Measurements from ENCODE around the gene ERC1. TPM values are rescaled to one million over a fixed set of nuclear protein-coding genes. Genes with fewer than 3 reads are reported as not detected.

Gene ERC1
- total RNA-seq, 2 experiments from 2014 or later, result 21.7 to 27.0 TPM

- POLR2A ChIA-PET, result no interaction called here
- CTCF ChIA-PET, result interaction anchor here (1.1 kb wide), 1 partner anchor 373 kb away, joined by 3 read pairs; no protein-coding TSS in a partner anchor
- TF ChIP-seq CTCF (IDR thresholded peaks at IDR 0.05), result no peak
These were observed 506.1 kb downstream of the ERC1 start for GRCh38 chr12:1497161-1497560.

GRCh38 chr12:1498199-1498740 lies 507.2 kb downstream of the ERC1 start:
- POLR2A ChIA-PET, result no interaction called here
- Mint-ChIP-seq H3K9me3 (no peaks in the 10 kb centered on the region), H3K4me1 (ENCODE audit: low read depth) (no peaks in the 10 kb centered on the region), H3K27ac (no peak overlapping the region), H3K36me3 (ENCODE audit: low read depth) (no peaks in the 10 kb centered on the region), H3K4me3 (no peak overlapping the region), H3K27me3 (peaks cover 9% of the 10 kb centered on the region)
- intact Hi-C loops (cut with micrococcal nuclease), result no loop called here
- ATAC-seq (no peak), DNase-seq (no peak)
- CTCF ChIA-PET, result interaction anchor here (0.6 to 0.9 kb wide), 2 partner anchors 84 to 262 kb away, joined by 3 read pairs; no protein-coding TSS in a partner anchor
- no peak for TF ChIP-seq CTCF (IDR thresholded peaks at IDR 0.05)

More at GRCh38 chr12:1497161-1497560, 506.1 kb downstream of the ERC1 start:
- Mint-ChIP-seq H3K27me3 (no peaks in the 10 kb centered on the region), H3K4me3 (no peak overlapping the region), H3K9me3 (no peaks in the 10 kb centered on the region), H3K27ac (no peak overlapping the region), H3K36me3 (ENCODE audit: low read depth) (no peaks in the 10 kb centered on the region), H3K4me1 (ENCODE audit: low read depth) (no peaks in the 10 kb centered on the region)
- DNase-seq (no peak), ATAC-seq (no peak)
- intact Hi-C loops (cut with micrococcal nuclease), result no loop called here

GRCh38 chr12:1499351-1499750 lies 508.3 kb downstream of the ERC1 start:
- CTCF ChIA-PET, result no interaction called here
- intact Hi-C loops (cut with micrococcal nuclease), result no loop called here
- H3K27ac Mint-ChIP-seq, result no peak overlapping the region
- POLR2A ChIA-PET, result no interaction called here
- H3K27me3 Mint-ChIP-seq, result peaks cover 17% of the 10 kb centered on the region
- no peaks in the 10 kb centered on the region for H3K36me3 Mint-ChIP-seq (ENCODE audit: low read depth)
- ATAC-seq, result no peak
- no peak for DNase-seq
- peaks cover 4% of the 10 kb centered on the region for H3K4me1 Mint-ChIP-seq (ENCODE audit: low read depth)
- no peak overlapping the region for H3K4me3 Mint-ChIP-seq
- TF ChIP-seq CTCF (IDR thresholded peaks at IDR 0.05), result no peak
- H3K9me3 Mint-ChIP-seq, result no peaks in the 10 kb centered on the region

- intact Hi-C loops (cut with micrococcal nuclease), result no loop called here
- Mint-ChIP-seq H3K36me3 (ENCODE audit: low read depth) (no peaks in the 10 kb centered on the region), H3K4me3 (no peak overlapping the region), H3K9me3 (no peaks in the 10 kb centered on the region), H3K4me1 (ENCODE audit: low read depth) (peaks cover 10% of the 10 kb centered on the region), H3K27ac (no peak overlapping the region), H3K27me3 (peaks cover 24% of the 10 kb centered on the region)
- no peak for ATAC-seq
- no peak for TF ChIP-seq CTCF (IDR thresholded peaks at IDR 0.05)
- ChIA-PET POLR2A (no interaction called here), CTCF (no interaction called here)
- no peak for DNase-seq
These were observed 509.2 kb downstream of the ERC1 start for GRCh38 chr12:1500095-1500801.

- POLR2A ChIA-PET, result no interaction called here
- no peak for TF ChIP-seq CTCF (IDR thresholded peaks at IDR 0.05)
- H3K36me3 Mint-ChIP-seq (ENCODE audit: low read depth), result no peaks in the 10 kb centered on the region
- H3K4me1 Mint-ChIP-seq (ENCODE audit: low read depth), result peaks cover 10% of the 10 kb centered on the region
- intact Hi-C loops (cut with micrococcal nuclease), result no loop called here
- H3K9me3 Mint-ChIP-seq, result no peaks in the 10 kb centered on the region
- DNase-seq (no peak), ATAC-seq (no peak)
- CTCF ChIA-PET, result no interaction called here
- H3K27ac Mint-ChIP-seq, result no peak overlapping the region
- H3K4me3 Mint-ChIP-seq, result no peak overlapping the region
- H3K27me3 Mint-ChIP-seq, result peaks cover 27% of the 10 kb centered on the region
These were observed 510.0 kb downstream of the ERC1 start for GRCh38 chr12:1501001-1501400.

Data from activated CD8-positive, alpha-beta T cell treated with anti-CD3 and anti-CD28 coated beads for 36 hours (primary cell).